Small intestine (tissue), 7 donors: ENCODE results near the gene GRIK2. TPM values are rescaled to one million over a fixed set of nuclear protein-coding genes. Genes with fewer than 3 reads are reported as not detected.

Source experiments
- DNase-seq, 2 donors: peaks; one replicate each; pipeline versions ENCODE4 v3.0.0 to v3.0.0-alpha.2; 2013
- FAIRE-seq: peaks from 2 replicates; lab custom pipeline; 2012; peaks lifted over from hg19 to GRCh38; lab: Jason Lieb, UNC
- H3K27ac ChIP-seq, 3 donors: one replicate each; pipeline ENCODE4 v1.5.1; 2013; ENCODE audit warnings: low read length in 2 of 3, mild to moderate bottlenecking in 2 of 3, control low read depth in 1 of 3, inconsistent platforms in 1 of 3, low read depth in 1 of 3, moderate library complexity in 1 of 3
- H3K27me3 ChIP-seq, 3 donors: one replicate each; pipeline ENCODE4 v1.6.1; 2013; ENCODE audit warnings: low read length in 3 of 3, inconsistent platforms in 1 of 3; ENCODE audit not compliant: control insufficient read depth in 3 of 3, insufficient read depth in 3 of 3
- H3K36me3 ChIP-seq, 3 donors: one replicate each; pipeline ENCODE4 v1.6.1; 2013; ENCODE audit warnings: low read length in 3 of 3, inconsistent platforms in 1 of 3, low read depth in 1 of 3, mild to moderate bottlenecking in 1 of 3, moderate library complexity in 1 of 3; ENCODE audit not compliant: control insufficient read depth in 3 of 3, insufficient read depth in 2 of 3
- H3K4me1 ChIP-seq, 3 donors: one replicate each; pipeline ENCODE4 v1.6.1; 2013; ENCODE audit warnings: low read length in 2 of 3, inconsistent platforms in 1 of 3, low read depth in 1 of 3, mild to moderate bottlenecking in 1 of 3, moderate library complexity in 1 of 3; ENCODE audit not compliant: control insufficient read depth in 3 of 3, insufficient read depth in 2 of 3
- H3K4me3 ChIP-seq, 3 donors: one replicate each; pipeline ENCODE4 v1.5.1; 2013; ENCODE audit warnings: low read length in 3 of 3, control low read depth in 1 of 3, inconsistent platforms in 1 of 3, low read depth in 1 of 3, mild to moderate bottlenecking in 1 of 3, moderate library complexity in 1 of 3
- H3K9me3 ChIP-seq, 2 donors: one replicate each; pipeline ENCODE4 v1.6.1; 2013; ENCODE audit warnings: low read depth in 1 of 2, low read length in 1 of 2; ENCODE audit not compliant: control insufficient read depth in 2 of 2, insufficient read depth in 1 of 2
- WGBS, 3 donors: extraction: QIAGEN DNeasy Blood & Tissue Kit; methylation state at CpG; one replicate each; pipeline ENCODE4 v1.1.7; 2013; 5-methylcytosine and 5-hydroxymethylcytosine counted together
- polyA plus RNA-seq, 4 donors: library from polyadenylated mRNA; stranded (reverse) in 3 of 4; unstranded in 1 of 4; fragments of 200-250 nt in 3 of 4; fragments of 120-200 nt in 1 of 4; gene quantifications; one replicate each; pipeline versions ENCODE4 v1.2.1 to v1.2.3, GENCODE V29; 2013
- donor health status: healthy with polysubstance abuse.
- donor health status: control.
- donor health status: control.
- donor health status: Bipolar disorder and iron deficiency.
- donor health status: healthy.

GRIK2 gene
- polyA plus RNA-seq, 4 donors, result 0.27 to 1.4 (median 0.54) TPM; not detected in 1

DNA sequence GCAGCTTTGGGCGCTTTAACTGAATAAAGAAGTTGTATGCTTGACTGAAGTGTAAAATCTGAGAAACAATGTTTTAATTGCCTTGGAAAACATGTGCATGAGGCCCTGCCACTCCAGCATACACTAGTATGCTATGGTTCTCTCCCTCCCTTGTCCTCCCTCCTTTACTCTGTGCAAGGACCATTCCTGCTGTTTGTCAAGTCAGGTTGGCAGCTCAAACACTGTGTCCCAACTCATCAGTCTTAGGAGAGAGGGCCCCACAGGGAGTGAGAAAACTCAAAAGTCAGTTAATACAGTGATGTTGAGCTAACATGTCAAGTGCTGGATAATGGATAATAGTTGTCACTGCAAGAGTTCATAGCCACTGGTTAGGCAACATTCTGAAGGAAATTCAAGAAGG is 543.6 kb downstream of the GRIK2 start:
- no peak for DNase-seq
- no peaks in the 10 kb centered on the region for H3K9me3 ChIP-seq
- no peak overlapping the region for H3K27ac ChIP-seq
- H3K27me3 ChIP-seq, result no peaks in the 10 kb centered on the region
- no peaks in the 10 kb centered on the region for H3K4me1 ChIP-seq
- no peaks in the 10 kb centered on the region for H3K36me3 ChIP-seq
- 88 to 97% (median 90%) methylated on average over 1 of the region's 1 CpG for whole genome bisulfite sequencing, 3 donors
- no peak for FAIRE-seq
- H3K4me3 ChIP-seq, result no peak overlapping the region

DNA sequence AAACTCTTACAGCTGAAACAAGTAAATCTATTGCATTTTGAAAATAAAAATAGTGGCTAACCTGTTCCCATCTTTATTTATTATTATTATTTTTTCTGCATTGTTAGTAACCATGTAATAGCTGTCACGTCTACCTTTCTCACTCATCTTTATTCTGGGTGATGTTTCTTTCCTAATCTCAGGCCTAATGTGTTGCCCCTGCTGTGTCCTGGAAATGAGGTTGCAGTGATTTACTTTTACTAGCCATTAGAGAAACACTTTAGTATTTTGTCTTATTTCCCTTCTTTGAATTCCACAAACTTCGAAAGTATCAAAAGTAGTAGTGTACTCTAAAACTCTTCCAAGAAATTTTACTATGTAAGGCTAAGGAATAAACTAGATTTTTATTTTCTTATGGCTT is 546.9 kb downstream of the GRIK2 start:
- DNase-seq, result no peak
- peaks cover 0 to 3% of the 10 kb centered on the region in 2 donors for H3K9me3 ChIP-seq
- H3K36me3 ChIP-seq, result no peaks in the 10 kb centered on the region
- no peak overlapping the region for H3K27ac ChIP-seq
- WGBS, 3 donors, result 73 to 80% (median 76%) methylated on average over 2 of the region's 2 CpGs
- H3K4me1 ChIP-seq, result no peaks in the 10 kb centered on the region
- no peak for FAIRE-seq
- no peak overlapping the region for H3K4me3 ChIP-seq
- H3K27me3 ChIP-seq, result no peaks in the 10 kb centered on the region

DNA sequence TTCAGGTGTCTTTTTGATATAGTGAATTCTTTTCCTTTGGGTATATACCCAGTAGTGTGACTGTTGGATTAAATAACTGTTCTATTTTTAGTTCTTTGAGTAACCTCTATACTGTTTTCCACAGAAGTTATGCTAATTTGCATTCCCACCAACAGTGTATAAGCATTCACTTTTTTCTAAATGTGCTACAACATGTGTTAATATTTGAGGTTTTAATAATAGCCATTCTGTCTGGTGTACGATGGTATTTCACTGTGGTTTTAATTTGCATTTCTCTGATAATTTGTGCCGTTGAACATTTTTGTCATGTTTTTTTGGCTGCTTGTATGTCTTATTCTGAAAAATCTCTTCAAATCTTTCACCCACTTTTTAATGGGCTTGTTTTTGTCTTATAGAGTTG is 563.5 kb downstream of the GRIK2 start:
- Histone ChIP-seq H3K4me3 (no peak overlapping the region), H3K9me3 (peaks cover 0 to 9% of the 10 kb centered on the region in 2 donors), H3K27me3 (no peaks in the 10 kb centered on the region), H3K36me3 (no peaks in the 10 kb centered on the region), H3K4me1 (no peaks in the 10 kb centered on the region), H3K27ac (no peak overlapping the region)
- DNase-seq, result no peak
- WGBS, 3 donors, result 68 to 89% (median 87%) methylated on average over 2 of the region's 2 CpGs
- FAIRE-seq, result no peak

DNA sequence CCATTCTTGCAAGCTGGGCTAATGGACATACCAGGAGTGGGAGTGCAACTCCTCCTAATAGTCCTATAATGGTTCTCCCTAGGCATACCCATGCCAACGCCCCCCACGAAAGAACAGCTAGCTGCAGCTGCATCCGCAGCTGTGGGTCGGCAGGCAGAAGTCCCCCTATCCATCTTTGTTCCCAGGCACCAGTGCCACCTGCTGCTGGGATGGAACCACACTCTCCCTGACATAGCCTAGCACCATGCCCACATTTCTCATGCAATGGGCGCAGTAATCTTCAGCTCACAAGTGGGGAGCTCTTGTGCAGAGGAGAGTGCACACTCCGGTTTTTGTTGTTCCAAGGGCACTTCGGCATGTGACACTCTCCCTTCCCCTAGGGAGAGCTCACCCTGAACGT is 567.8 kb downstream of the GRIK2 start:
- H3K36me3 ChIP-seq, result no peaks in the 10 kb centered on the region
- no peaks in the 10 kb centered on the region for H3K27me3 ChIP-seq
- 82 to 92% (median 90%) methylated on average over 8 of the region's 8 CpGs for WGBS, 3 donors
- FAIRE-seq (no peak), DNase-seq (no peak)
- H3K4me1 ChIP-seq, result no peaks in the 10 kb centered on the region
- H3K4me3 ChIP-seq, result no peak overlapping the region
- peaks cover 0 to 10% of the 10 kb centered on the region in 2 donors for H3K9me3 ChIP-seq
- no peak overlapping the region for H3K27ac ChIP-seq

DNA sequence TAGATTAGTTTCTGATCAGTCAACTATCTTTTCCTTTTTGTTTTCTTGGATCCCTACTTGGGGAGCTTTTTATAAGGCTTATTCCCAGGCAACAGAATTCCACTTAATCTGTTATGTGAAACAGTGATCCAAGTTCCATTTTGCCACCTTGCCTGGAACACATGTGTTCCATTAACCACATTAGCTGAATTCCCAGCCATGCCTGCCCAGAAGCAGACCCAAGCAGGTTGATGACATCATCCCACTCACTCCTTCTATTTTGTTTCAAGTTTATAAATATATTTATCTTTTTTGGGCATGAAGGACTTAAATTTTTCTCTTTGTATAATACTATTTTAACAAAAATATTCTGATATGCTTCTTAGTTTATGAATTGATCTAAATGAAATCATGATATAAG is 587.4 kb downstream of the GRIK2 start:
- no peak for DNase-seq
- no peak overlapping the region for H3K27ac ChIP-seq
- H3K27me3 ChIP-seq, result no peaks in the 10 kb centered on the region
- H3K36me3 ChIP-seq, result no peaks in the 10 kb centered on the region
- H3K4me3 ChIP-seq, result no peak overlapping the region
- no peaks in the 10 kb centered on the region for H3K9me3 ChIP-seq
- H3K4me1 ChIP-seq, result no peaks in the 10 kb centered on the region
- no peak for FAIRE-seq

DNA sequence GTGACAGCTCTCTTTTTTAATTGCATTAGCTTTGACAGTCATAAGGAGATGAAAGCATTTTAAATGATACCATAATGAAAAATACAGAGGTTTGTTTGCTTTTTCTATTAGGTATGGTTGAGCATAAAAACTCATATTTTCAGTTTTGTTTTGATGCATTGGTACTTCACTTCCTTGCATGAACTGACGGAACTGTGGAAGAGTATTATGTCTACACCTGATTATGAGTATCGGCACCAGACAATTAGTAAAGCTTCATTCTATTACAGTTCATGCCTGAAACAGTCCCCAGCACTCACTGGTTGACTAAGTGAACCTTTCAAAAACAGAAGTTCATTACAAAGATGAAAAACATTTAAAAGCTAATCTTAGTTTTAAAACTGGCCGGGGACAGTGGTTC is 593.0 kb downstream of the GRIK2 start:
- DNase-seq (no peak), FAIRE-seq (no peak)
- WGBS, 3 donors, result 81 to 90% (median 81%) methylated on average over 3 of the region's 3 CpGs
- no peaks in the 10 kb centered on the region for H3K27me3 ChIP-seq
- H3K9me3 ChIP-seq, result no peaks in the 10 kb centered on the region
- H3K4me3 ChIP-seq, result no peak overlapping the region
- no peaks in the 10 kb centered on the region for H3K4me1 ChIP-seq
- H3K27ac ChIP-seq, result no peak overlapping the region
- no peaks in the 10 kb centered on the region for H3K36me3 ChIP-seq

DNA sequence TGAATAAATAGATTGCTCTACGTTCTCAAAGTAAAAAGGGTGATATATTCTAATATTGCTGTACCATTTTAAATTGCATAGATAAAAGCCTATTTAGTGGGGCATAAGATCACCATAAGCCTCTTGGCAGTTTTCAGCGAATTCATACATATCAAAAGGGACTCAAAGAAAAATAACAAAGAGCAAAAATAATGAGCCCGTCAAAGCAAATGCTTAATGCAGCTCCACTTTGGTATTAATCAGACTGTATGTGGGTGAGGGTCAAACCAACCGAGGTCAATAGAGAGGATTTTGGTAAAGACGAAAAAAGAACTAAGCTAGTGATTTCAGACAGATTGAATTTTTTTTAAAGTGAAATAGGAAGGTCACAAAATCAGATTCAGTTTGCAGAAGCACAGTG is 598.8 kb downstream of the GRIK2 start:
- Histone ChIP-seq H3K27me3 (no peaks in the 10 kb centered on the region), H3K27ac (no peak overlapping the region), H3K36me3 (no peaks in the 10 kb centered on the region), H3K4me3 (no peak overlapping the region), H3K4me1 (no peaks in the 10 kb centered on the region), H3K9me3 (no peaks in the 10 kb centered on the region)
- DNase-seq, result no peak
- 50 to 55% (median 51%) methylated on average over 5 of the region's 5 CpGs for WGBS, 3 donors
- FAIRE-seq, result no peak

DNA sequence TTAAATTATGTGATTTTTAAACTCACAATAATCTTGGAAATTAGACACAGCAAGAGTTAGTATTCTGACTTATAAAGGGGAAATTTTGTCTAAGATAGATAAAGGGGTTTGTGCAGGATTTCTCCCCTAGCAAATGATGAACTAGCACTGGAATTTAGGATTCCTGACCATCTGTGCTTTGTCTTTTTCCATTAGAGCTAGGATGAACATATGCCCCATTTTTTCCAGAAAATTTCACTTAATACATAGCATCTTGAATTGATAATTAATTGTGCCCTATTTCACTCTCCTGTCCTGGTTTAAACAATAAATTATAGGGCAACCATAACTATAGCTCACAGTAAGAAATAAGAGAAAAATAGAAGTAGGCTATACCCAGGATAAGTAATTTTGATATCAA is 601.0 kb downstream of the GRIK2 start:
- Histone ChIP-seq H3K27me3 (no peaks in the 10 kb centered on the region), H3K27ac (no peak overlapping the region), H3K4me1 (no peaks in the 10 kb centered on the region), H3K36me3 (no peaks in the 10 kb centered on the region), H3K9me3 (no peaks in the 10 kb centered on the region), H3K4me3 (no peak overlapping the region)
- DNase-seq (no peak), FAIRE-seq (no peak)

DNA sequence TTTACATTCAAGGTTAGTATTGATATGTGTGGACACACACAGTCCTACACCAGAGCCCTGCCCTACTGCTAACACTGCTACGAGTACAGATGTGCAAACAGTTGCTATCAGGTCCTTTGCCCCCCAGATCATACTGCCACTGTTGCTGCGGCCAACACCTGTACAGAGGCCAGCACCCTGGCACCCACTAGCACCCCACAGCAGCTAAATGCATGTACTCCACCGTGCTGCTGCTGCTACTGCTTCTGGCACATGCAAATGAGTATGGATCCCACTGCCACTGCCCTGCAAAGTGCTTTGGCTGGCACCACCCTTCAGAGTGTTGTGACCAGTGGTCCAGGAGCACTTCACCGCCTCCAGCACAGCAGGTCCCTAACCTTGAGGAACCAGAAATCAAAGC is 621.9 kb downstream of the GRIK2 start:
- Histone ChIP-seq H3K27ac (no peak overlapping the region), H3K4me3 (no peak overlapping the region), H3K9me3 (peaks cover 0 to 6% of the 10 kb centered on the region in 2 donors), H3K4me1 (no peaks in the 10 kb centered on the region), H3K36me3 (no peaks in the 10 kb centered on the region), H3K27me3 (no peaks in the 10 kb centered on the region)
- 55 to 75% (median 58%) methylated on average over 4 of the region's 4 CpGs for WGBS, 3 donors
- no peak for DNase-seq
- no peak for FAIRE-seq
